Measurements from ENCODE around the gene PRPF18.

Gene PRPF18

DNA sequence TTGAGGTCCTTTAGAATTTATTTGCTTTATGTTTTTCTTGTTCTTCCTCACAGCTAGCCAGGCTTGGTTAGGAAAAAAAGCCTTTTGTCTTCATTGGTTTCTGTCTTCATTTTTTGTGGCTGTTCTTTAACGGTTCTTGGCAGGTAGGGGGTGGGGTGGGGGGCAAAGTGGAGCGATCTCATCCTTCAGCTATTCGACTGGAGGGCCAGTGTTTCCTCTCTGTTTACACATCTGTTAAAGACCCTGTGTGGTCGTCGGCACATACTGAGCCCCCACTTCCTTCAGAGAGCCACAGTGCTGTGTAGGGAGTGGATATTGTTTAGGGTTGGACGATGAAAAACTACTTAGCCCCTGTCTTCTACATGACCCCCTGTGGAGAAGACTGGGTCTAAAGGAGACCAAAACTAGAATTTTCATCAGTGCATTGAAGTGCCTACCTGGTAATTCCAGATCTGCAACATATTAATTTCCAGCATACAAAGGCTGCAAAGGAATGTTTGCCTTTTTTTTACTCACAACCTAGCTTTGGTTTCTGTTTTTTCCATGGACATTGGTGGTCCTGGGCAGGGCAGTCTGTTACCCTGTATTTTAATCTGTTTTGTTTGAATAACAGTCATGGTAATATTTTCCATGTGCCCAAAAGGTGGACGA, 29.0 kb downstream of the PRPF18 start:
- no peak overlapping the region for H3K4me3 ChIP-seq (ENCODE audit: low read length)
- TF ChIP-seq EZH2phosphoT487 (IDR thresholded peaks at IDR 0.05; ENCODE audit: low read length) (no peak), EZH2 (optimal IDR thresholded peaks at IDR 0.05; ENCODE audit: low read depth, low read length) (no peak)
- TF ChIP-seq, protein P1, sequence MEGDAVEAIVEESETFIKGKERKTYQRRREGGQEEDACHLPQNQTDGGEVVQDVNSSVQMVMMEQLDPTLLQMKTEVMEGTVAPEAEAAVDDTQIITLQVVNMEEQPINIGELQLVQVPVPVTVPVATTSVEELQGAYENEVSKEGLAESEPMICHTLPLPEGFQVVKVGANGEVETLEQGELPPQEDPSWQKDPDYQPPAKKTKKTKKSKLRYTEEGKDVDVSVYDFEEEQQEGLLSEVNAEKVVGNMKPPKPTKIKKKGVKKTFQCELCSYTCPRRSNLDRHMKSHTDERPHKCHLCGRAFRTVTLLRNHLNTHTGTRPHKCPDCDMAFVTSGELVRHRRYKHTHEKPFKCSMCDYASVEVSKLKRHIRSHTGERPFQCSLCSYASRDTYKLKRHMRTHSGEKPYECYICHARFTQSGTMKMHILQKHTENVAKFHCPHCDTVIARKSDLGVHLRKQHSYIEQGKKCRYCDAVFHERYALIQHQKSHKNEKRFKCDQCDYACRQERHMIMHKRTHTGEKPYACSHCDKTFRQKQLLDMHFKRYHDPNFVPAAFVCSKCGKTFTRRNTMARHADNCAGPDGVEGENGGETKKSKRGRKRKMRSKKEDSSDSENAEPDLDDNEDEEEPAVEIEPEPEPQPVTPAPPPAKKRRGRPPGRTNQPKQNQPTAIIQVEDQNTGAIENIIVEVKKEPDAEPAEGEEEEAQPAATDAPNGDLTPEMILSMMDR (IDR thresholded peaks at IDR 0.05; ENCODE audit: low read length), result no peak
- no peak overlapping the region for H3K4me2 ChIP-seq (ENCODE audit: low read depth, low read length)
- peaks cover under 1% of the 10 kb centered on the region; the same call in 1 of the 2 replicates for H3K36me3 ChIP-seq (replicated peaks; ENCODE audit: insufficient read depth, low read length)
- no peaks in the 10 kb centered on the region for H3K9me3 ChIP-seq (replicated peaks; ENCODE audit: insufficient read depth, low read length)
- H3K9me2 ChIP-seq (replicated peaks; ENCODE audit: insufficient read depth, low read length), result no peaks in the 10 kb centered on the region
- no peaks in the 10 kb centered on the region for H3K79me2 ChIP-seq (ENCODE audit: low read length)
- no peaks in the 10 kb centered on the region for H3K4me1 ChIP-seq (ENCODE audit: low read length)
- no peak overlapping the region for H3K9ac ChIP-seq (ENCODE audit: low read length)
- H3F3A ChIP-seq (ENCODE audit: insufficient read depth, low read length), result no peaks in the 10 kb centered on the region
- no peaks in the 10 kb centered on the region for H3K27me3 ChIP-seq (replicated peaks; ENCODE audit: insufficient read depth, low read length)
- no peak for DNase-seq
- H4K20me1 ChIP-seq (ENCODE audit: insufficient read depth, low read length), result no peaks in the 10 kb centered on the region
- H3K27ac ChIP-seq (ENCODE audit: low read length), result no peak overlapping the region
- no peak overlapping the region for H2AFZ ChIP-seq (ENCODE audit: low read length)

DNA sequence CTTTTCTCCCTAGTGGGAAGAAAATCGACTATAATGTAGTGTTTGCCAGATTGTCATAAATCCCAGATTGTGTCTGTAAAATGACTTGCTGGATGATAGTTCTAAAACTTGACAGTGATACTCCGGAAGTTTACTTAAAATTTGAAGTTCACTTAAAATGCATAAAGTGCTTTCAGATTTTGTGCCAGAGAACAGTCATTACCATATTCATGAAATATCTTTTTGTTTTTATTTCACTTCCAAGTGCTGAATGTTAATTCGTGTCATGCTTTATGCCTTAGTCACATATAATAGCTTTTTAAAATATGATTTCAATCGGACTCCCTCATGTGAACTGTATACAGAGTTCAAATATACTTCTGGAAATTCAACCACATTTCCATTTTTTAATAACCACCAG, 30.4 kb downstream of the PRPF18 start:
- H3K27me3 ChIP-seq (replicated peaks; ENCODE audit: insufficient read depth, low read length), result no peaks in the 10 kb centered on the region
- no peaks in the 10 kb centered on the region for H4K20me1 ChIP-seq (ENCODE audit: insufficient read depth, low read length)
- H3K79me2 ChIP-seq (ENCODE audit: low read length), result no peaks in the 10 kb centered on the region
- H3K27ac ChIP-seq (ENCODE audit: low read length), result no peak overlapping the region
- TF ChIP-seq EZH2 (optimal IDR thresholded peaks at IDR 0.05; ENCODE audit: low read depth, low read length) (no peak), EZH2phosphoT487 (IDR thresholded peaks at IDR 0.05; ENCODE audit: low read length) (no peak)
- TF ChIP-seq, protein P1 (IDR thresholded peaks at IDR 0.05; ENCODE audit: low read length), result no peak
- no peaks in the 10 kb centered on the region for H3K9me3 ChIP-seq (replicated peaks; ENCODE audit: insufficient read depth, low read length)
- no peaks in the 10 kb centered on the region for H3F3A ChIP-seq (ENCODE audit: insufficient read depth, low read length)
- no peaks in the 10 kb centered on the region for H3K4me1 ChIP-seq (ENCODE audit: low read length)
- no peaks in the 10 kb centered on the region for H3K9me2 ChIP-seq (replicated peaks; ENCODE audit: insufficient read depth, low read length)
- no peak overlapping the region for H3K4me3 ChIP-seq (ENCODE audit: low read length)
- H2AFZ ChIP-seq (ENCODE audit: low read length), result no peak overlapping the region
- DNase-seq, result no peak
- no peaks in the 10 kb centered on the region for H3K36me3 ChIP-seq (replicated peaks; ENCODE audit: insufficient read depth, low read length)
- H3K4me2 ChIP-seq (ENCODE audit: low read depth, low read length), result no peak overlapping the region
- no peak overlapping the region for H3K9ac ChIP-seq (ENCODE audit: low read length)

DNA sequence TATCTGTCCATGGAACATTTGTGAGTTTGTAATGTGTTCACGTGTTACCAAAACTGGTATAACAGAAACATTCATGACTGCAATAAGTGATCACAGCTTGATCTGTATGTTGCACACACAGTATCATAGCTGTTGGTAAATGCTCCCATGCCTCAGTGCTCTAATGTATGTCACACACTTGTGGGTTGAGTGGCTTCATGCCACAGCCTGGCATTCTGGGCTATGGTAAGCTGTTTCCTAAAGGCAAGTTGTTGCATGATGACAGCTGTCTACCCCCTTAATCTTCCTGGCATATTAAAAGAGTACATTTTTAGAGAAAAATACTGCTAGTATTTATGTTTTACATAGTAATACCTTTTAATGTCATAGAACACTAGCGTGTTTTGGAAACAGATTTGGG, 35.2 kb downstream of the PRPF18 start:
- Histone ChIP-seq H4K20me1 (ENCODE audit: insufficient read depth, low read length) (no peaks in the 10 kb centered on the region), H3K27me3 (replicated peaks; ENCODE audit: insufficient read depth, low read length) (no peaks in the 10 kb centered on the region), H3K79me2 (ENCODE audit: low read length) (no peaks in the 10 kb centered on the region), H2AFZ (ENCODE audit: low read length) (no peak overlapping the region), H3K9me3 (replicated peaks; ENCODE audit: insufficient read depth, low read length) (no peaks in the 10 kb centered on the region), H3K4me1 (ENCODE audit: low read length) (no peaks in the 10 kb centered on the region), H3K27ac (ENCODE audit: low read length) (no peak overlapping the region), H3K4me3 (ENCODE audit: low read length) (no peak overlapping the region), H3K9ac (ENCODE audit: low read length) (no peak overlapping the region), H3K4me2 (ENCODE audit: low read depth, low read length) (no peak overlapping the region), H3F3A (ENCODE audit: insufficient read depth, low read length) (no peaks in the 10 kb centered on the region), H3K9me2 (replicated peaks; ENCODE audit: insufficient read depth, low read length) (no peaks in the 10 kb centered on the region), H3K36me3 (replicated peaks; ENCODE audit: insufficient read depth, low read length) (no peaks in the 10 kb centered on the region)
- TF ChIP-seq, protein P1 (IDR thresholded peaks at IDR 0.05; ENCODE audit: low read length), result no peak
- TF ChIP-seq EZH2phosphoT487 (IDR thresholded peaks at IDR 0.05; ENCODE audit: low read length) (no peak), EZH2 (optimal IDR thresholded peaks at IDR 0.05; ENCODE audit: low read depth, low read length) (no peak)
- no peak for DNase-seq
